ENCODE results near the gene TMED1. TPM values are rescaled to one million over a fixed set of nuclear protein-coding genes. Genes with fewer than 3 reads are reported as not detected.

TMED1 gene
- total RNA-seq, 1 donor from 2014 or later = 27.0 TPM

- H3K27me3 ChIP-seq = no peaks in the 10 kb centered on the region
- no peaks in the 10 kb centered on the region for H3K4me1 ChIP-seq
- H4K20me1 ChIP-seq (ENCODE audit: low read depth) = no peaks in the 10 kb centered on the region
- no peaks in the 10 kb centered on the region for H3K9me3 Mint-ChIP-seq
- no peaks in the 10 kb centered on the region for H3K79me2 ChIP-seq (ENCODE audit: low read depth)
- H3K27me3 Mint-ChIP-seq (ENCODE audit: insufficient read depth, low read depth) = no peaks in the 10 kb centered on the region
- H3K9ac ChIP-seq = no peak overlapping the region
- peaks cover 3% of the 10 kb centered on the region for H3K4me1 Mint-ChIP-seq
- H3K27ac ChIP-seq = no peak overlapping the region
- no peak for DNase-seq (ENCODE audit: low spot score)
- H3K36me3 Mint-ChIP-seq = peaks cover 25% of the 10 kb centered on the region
- no peaks in the 10 kb centered on the region for H3K36me3 ChIP-seq
- H3K4me2 ChIP-seq = no peak overlapping the region
- H3K4me3 ChIP-seq = no peak overlapping the region
- no peaks in the 10 kb centered on the region for H3F3A ChIP-seq (ENCODE audit: low read depth)
- no peaks in the 10 kb centered on the region for H3K9me3 ChIP-seq (ENCODE audit: low read depth)
- no peak for TF ChIP-seq EZH2 (IDR thresholded peaks at IDR 0.05)
- TF ChIP-seq, protein P1, sequence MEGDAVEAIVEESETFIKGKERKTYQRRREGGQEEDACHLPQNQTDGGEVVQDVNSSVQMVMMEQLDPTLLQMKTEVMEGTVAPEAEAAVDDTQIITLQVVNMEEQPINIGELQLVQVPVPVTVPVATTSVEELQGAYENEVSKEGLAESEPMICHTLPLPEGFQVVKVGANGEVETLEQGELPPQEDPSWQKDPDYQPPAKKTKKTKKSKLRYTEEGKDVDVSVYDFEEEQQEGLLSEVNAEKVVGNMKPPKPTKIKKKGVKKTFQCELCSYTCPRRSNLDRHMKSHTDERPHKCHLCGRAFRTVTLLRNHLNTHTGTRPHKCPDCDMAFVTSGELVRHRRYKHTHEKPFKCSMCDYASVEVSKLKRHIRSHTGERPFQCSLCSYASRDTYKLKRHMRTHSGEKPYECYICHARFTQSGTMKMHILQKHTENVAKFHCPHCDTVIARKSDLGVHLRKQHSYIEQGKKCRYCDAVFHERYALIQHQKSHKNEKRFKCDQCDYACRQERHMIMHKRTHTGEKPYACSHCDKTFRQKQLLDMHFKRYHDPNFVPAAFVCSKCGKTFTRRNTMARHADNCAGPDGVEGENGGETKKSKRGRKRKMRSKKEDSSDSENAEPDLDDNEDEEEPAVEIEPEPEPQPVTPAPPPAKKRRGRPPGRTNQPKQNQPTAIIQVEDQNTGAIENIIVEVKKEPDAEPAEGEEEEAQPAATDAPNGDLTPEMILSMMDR (IDR thresholded peaks at IDR 0.05) = no peak
- TF ChIP-seq EZH2phosphoT487 (IDR thresholded peaks at IDR 0.05) = no peak
- no peak overlapping the region for H2AFZ ChIP-seq (replicated peaks)
- H3K27ac Mint-ChIP-seq = peak overlapping the region; percentile 15
- H3K4me3 Mint-ChIP-seq = no peak overlapping the region
Observed at GRCh38 chr19:10808937-10809649, 26.9 kb downstream of the TMED1 start.

DNA sequence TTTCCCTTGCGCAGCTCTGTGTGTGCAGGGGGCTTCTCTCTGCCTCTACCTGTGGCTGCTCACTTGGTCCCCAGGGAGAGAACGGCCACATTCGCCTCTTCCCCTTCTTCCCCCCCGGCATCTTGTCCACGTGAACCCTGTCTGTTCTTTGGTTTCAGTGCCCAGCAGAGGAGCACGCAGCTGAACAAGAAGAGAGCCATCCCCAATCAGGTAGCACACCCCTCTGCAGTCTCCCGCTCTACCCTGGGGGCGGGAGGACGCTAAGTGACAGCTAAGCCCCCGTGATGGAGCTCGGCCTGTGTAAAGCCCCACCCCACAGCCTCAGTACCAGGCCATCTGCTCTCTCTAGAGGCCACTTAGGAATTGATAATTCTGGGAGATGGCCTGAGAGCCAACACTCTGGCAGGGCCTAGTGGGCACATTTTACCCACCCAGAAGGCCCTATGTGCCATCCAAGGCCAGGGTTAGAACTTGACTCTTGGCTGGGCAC is 30.2 kb downstream of the TMED1 start:
- Mint-ChIP-seq H3K36me3 (peaks cover 29% of the 10 kb centered on the region), H3K4me1 (peaks cover 3% of the 10 kb centered on the region), H3K27me3 (ENCODE audit: insufficient read depth, low read depth) (peaks cover 3% of the 10 kb centered on the region)

DNA sequence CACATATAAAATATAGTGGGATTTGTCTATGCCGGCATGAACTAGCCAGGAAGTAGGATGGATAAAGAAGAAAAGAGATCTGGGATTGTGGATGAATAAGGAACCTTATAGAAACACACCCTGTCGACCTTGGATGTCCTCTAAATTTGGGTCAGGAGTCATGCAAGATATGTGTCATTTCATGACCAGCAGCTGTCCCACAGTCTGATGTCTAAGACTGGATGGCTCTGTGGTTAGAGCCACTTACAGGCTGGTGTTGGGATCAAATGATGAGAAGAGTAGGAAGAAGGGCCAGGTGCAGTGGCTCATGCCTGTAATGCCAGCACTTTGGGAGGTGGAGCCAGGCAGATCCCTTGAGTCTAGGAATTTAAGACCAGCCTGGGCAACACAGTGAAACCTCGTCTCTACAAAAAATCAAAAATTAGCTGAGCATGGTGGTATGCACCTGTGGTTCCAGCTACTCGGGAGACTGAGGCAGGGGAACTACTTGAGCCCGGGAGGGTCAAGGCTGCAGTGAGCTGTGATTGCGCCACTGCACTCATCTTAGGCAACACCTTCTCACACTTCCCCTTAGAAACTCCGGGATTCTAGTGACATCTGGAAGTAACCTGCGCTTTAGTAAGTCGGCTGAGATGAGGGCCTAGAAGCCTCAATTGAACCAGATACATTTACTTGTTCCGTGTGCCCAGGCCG is 30.8 kb downstream of the TMED1 start:
- H3K36me3 ChIP-seq = no peaks in the 10 kb centered on the region
- H3K9me3 Mint-ChIP-seq = no peaks in the 10 kb centered on the region
- no peak overlapping the region for H3K9ac ChIP-seq
- H3K27me3 Mint-ChIP-seq (ENCODE audit: insufficient read depth, low read depth) = peaks cover 3% of the 10 kb centered on the region
- no peaks in the 10 kb centered on the region for H3K79me2 ChIP-seq (ENCODE audit: low read depth)
- no peak overlapping the region for H3K4me3 Mint-ChIP-seq
- H3F3A ChIP-seq (ENCODE audit: low read depth) = no peaks in the 10 kb centered on the region
- H3K4me2 ChIP-seq = no peak overlapping the region
- H3K9me3 ChIP-seq (ENCODE audit: low read depth) = no peaks in the 10 kb centered on the region
- no peak overlapping the region for H3K27ac Mint-ChIP-seq
- no peak for DNase-seq (ENCODE audit: low spot score)
- H3K36me3 Mint-ChIP-seq = peaks cover 29% of the 10 kb centered on the region
- H3K27me3 ChIP-seq = no peaks in the 10 kb centered on the region
- no peaks in the 10 kb centered on the region for H3K4me1 ChIP-seq
- H4K20me1 ChIP-seq (ENCODE audit: low read depth) = no peaks in the 10 kb centered on the region
- no peak overlapping the region for H2AFZ ChIP-seq (replicated peaks)
- TF ChIP-seq, protein P1 (IDR thresholded peaks at IDR 0.05) = no peak
- TF ChIP-seq EZH2phosphoT487 (IDR thresholded peaks at IDR 0.05) (no peak), EZH2 (IDR thresholded peaks at IDR 0.05) (no peak)
- H3K4me3 ChIP-seq = no peak overlapping the region
- peaks cover 3% of the 10 kb centered on the region for H3K4me1 Mint-ChIP-seq
- no peak overlapping the region for H3K27ac ChIP-seq

More for the DNA sequence above, 30.2 kb downstream of the TMED1 start:
- H3K9me3 ChIP-seq (ENCODE audit: low read depth) = no peaks in the 10 kb centered on the region
- no peaks in the 10 kb centered on the region for H3F3A ChIP-seq (ENCODE audit: low read depth)
- TF ChIP-seq EZH2 (IDR thresholded peaks at IDR 0.05) (no peak), EZH2phosphoT487 (IDR thresholded peaks at IDR 0.05) (no peak)
- TF ChIP-seq, protein P1 (IDR thresholded peaks at IDR 0.05) = no peak
- no peaks in the 10 kb centered on the region for H4K20me1 ChIP-seq (ENCODE audit: low read depth)
- no peaks in the 10 kb centered on the region for H3K36me3 ChIP-seq
- H3K27me3 ChIP-seq = no peaks in the 10 kb centered on the region
- H2AFZ ChIP-seq (replicated peaks) = no peak overlapping the region
- H3K4me1 ChIP-seq = no peaks in the 10 kb centered on the region
- Mint-ChIP-seq H3K4me3 (no peak overlapping the region), H3K9me3 (no peaks in the 10 kb centered on the region), H3K27ac (no peak overlapping the region)
- H3K9ac ChIP-seq = no peak overlapping the region
- no peaks in the 10 kb centered on the region for H3K79me2 ChIP-seq (ENCODE audit: low read depth)
- H3K4me2 ChIP-seq = no peak overlapping the region
- H3K27ac ChIP-seq = no peak overlapping the region
- DNase-seq (ENCODE audit: low spot score) = no peak
- no peak overlapping the region for H3K4me3 ChIP-seq
